Stimulated activated CD4-positive, alpha-beta T cell treated with anti-CD3 and anti-CD28 coated beads, Interleukin-1b, Interleukin-23, amount 100 ng/mL, for 48 hours (primary cell): ENCODE measurements around the gene PARD3.

ENCODE experiments used
- DNase-seq: peaks from one replicate; pipeline ENCODE4 v3.0.0-alpha.2; 2020

The PARD3 gene

DNA sequence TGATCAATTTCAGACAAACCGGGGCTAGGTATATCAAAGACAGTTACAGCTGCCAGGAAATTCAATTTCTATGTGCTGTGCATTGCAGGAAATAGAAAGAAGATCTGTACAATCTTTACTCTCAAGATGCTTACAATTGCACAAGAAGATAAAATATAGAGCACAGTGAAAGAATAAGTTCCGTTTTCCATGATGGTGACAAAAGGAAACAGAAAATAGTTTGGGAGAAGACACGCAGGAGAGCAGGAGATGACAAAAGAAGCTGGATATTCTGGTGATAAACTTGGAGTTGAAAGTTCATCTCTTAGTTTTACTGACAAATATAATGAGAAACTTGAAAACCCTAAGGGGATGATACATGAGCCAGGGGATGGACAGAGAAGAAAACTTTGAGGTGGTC lies 646.0 kb downstream of the PARD3 start:
- DNase-seq = no peak

DNA sequence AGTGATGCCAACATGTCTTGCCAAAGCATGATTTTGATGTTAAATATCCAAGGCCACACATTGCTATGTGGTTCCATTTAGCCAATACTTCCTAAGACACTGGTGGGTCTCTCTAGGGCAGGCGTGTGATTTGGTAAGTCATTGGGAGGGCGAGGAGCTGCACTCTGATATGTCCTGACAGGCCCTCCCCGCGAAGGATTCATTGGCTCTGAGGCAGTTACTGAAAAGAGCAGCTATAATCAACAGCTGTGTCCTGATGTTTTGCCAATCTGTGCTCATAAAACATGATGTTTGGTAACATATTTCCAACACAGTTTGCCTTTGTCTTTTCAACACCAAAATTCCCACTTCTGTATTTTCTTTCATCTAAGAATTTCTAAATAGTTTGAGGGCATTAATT lies 646.7 kb downstream of the PARD3 start:
- no peak for DNase-seq

DNA sequence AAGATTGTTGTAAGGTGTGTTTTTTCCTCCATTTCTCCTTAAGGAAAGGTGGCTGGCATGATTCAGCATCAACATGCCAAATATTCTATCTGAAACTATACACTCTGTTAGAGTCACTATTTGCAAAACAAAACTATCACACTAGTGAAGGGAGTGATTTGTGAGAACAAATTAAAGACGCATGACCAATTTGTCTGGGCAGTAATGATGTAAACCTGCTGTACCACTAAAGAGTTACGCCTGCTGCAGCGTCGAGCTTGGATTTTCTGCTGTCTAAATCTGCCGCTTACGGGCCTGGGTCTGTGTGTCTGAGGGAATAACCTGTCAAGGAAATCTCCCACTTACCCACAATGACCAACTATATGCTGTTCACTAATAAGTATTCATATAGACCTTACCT lies 648.3 kb downstream of the PARD3 start:
- no peak for DNase-seq

DNA sequence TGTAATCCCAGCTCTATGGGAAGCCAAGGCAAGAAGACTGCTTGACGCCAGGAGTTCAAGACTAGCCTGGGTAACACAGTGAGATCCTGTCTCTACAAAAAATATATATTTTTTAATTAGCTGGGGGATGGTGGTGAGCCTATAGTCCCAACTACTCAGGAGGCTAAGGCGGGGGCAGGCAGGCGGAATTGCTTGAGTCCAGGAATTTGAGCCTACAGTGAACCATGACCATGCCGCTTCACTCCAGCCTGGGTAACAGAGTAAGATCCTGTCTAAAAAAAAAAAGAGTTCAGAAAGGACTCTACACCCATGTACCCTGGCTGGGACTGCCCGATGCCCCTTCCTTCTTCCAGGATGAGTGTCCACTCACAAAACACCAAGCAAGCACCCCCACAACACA lies 648.7 kb downstream of the PARD3 start:
- no peak for DNase-seq

DNA sequence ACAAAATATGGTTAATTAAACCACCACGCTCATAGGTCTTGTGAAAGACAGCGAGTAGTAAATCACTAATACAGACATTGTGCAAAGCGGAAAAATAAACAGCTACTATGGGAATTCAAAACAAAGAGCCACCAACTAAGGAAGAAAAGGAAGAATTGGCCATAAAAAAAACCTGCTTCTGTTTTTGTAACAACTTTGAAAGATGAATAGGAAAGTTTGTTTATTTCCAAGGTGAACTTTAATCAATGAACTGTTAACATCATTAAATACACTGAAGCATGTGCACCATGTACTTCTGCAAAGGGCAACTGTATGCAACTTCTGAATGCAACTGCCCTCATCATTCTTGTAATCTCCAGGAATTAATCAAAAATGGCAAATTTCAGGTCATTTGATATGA lies 651.1 kb downstream of the PARD3 start:
- DNase-seq = no peak

DNA sequence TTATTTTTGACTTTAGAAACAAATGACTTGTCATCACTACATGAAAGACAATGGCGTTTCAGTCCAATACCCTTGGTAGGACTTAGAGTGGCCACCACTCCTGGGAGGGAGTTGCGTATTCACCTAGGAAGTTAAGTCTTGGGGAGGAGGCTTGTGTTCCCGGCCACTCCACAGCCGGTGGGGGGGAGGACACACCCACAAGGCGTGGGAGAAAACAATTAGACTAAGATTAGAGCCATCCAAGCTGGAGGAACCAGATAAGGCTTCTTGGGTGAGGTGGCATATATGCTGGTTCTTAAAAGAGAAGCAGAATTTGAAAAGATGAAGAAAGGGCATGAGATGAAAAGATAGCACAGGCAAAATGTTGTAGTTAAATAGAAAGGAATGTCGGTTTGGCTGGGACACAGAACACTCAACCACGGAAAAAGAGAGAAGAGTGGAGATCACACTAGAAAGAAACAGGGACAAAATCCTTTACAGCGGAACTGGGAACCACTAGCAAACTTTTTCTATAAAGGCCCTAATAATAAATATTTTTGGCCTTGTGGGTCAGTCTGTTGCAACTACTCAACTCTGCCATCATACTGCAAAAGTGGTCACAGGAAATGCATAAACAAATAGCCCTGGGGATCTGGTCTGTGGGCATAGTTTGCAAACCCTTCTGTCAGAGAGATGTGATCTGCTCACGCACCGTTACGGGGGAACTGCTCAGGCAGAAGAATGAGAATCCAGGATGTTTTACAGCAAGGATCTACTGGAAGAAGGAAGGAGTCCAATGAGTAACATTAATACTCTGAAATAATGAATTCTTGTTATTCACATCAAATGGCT lies 651.8 kb downstream of the PARD3 start:
- no peak for DNase-seq

DNA sequence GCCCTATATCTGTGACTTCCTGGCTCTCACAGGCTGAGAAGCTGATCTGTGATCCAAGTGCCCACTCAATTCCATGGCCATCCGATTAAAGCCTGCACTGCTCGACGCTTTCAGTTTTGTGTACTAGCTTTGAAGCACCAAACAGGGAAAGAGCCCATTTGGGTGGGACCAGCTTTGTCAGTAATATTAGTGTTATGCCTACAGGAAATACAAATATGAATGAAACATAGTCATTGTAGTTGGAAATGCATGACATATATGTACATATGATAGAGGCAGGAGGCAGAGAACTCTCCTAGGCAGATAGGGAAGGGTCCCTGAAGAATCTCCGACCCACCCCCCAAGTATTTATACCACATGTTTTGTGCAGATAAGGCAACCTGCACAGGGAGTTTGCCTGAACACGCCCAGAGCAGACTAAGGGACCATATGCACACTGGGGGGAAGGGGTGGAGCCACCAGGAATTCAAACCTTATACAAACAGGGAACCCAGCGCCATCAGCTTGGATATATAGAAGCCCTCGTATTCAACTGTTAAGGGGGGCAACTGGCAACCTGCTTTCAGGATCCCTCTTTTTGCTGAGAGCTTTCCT lies 653.2 kb downstream of the PARD3 start:
- DNase-seq = no peak

DNA sequence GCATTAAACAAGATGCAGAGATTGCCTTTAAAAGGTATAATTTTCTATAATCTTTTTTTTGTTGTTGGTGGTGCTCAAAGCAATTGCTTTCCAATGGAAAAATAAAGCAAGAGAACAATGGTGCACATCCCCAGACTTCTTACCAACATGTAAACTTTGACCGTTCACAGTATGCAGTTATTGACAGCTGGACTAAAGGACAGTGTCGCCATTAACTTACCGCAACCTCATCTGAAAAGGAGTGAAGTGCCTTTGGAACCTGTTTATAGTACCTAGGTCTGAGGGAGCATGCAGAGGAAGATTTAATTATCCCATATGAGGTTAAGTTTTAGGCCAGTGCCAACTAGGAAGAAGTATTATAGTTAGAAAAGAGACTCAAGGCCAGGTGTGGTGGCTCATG lies 654.5 kb downstream of the PARD3 start:
- DNase-seq = no peak

DNA sequence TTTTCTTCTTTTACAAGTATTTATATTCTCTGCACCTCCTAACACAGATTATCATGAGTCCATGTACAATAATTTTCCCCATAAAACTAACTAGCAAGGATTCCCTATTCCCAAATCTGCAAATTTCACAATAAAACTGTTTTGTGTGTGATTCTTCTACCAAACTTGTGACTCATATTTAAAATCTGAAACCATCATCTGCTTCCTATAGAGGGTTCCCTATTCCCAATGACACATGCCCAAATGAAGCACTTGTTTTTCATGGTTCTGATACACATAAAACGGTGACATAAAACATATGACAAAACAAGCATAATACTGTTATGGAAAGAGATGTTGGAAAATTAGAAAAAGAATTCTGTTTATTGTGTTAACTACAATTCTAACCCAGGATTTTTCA lies 657.6 kb downstream of the PARD3 start:
- no peak for DNase-seq

DNA sequence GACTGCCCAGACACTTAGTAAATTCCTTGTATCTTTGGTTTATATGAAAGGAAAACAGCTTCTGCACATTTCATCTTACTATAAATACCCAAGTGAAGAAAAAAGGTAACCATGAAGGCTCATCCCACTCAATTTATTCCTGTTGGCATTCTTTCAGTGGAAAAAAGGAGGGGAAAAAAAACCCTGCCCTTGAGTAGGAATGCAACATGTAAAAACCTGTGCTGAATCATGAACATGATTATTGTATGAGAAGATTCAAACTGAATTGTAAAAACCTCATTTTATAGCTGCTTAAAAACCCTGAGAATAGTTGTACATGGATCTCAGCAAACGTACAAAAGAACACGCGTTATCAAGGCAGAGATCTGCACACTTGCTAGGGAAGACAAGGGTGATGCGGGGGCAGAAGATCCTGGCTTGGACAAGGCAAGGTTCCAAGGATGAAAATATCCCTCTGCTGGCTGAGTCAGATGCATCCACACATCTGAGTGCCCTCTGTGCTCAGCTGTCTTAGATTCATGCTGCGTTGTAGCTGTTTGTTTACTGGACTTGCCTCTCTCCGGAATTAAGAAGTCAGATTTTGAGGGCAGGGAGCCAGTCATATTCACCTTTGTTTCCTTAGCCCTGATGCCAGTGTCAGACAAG lies 658.2 kb downstream of the PARD3 start:
- DNase-seq = no peak

DNA sequence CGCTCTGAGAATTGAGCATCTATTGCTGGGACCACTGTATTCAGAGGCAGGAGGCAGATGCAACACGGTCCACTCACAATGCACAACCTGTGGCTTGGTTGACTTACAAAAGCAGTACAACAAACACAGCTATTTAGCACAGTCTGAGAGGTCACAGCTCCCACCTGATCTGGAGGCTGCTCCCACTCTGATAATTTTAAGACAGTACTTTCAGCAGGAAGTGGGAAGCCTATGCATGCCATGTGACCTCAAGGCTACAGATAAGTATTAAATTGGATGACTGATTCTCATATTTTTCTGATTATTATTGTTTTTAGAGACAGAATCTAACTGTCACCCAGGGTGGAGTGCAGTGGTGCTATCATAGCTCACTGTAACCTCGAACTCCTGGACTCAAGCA lies 659.3 kb downstream of the PARD3 start:
- DNase-seq = no peak

DNA sequence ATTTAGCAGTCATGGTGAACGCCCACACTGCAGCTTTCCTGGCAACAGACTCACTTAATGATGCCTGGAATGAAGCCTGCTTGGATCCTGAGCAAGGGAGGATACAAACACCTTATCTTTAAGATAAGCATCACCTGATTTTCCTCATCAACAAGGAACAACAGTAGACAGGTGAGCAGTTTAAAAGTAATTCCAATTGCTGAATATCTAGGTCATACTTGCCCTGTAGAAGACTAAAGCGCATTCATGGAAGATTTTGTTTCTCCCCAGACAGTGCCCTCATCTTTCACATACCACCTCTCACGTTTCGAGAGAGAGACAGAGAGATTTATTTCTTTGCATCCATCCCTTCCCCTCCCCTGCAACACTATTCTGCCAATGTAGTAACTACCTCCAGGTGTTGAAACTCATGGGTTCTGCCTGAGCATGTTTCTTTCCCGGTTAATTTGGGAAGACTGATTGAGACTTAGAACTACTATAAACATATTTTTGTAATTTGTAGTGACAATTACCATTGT lies 660.7 kb downstream of the PARD3 start:
- DNase-seq = no peak

DNA sequence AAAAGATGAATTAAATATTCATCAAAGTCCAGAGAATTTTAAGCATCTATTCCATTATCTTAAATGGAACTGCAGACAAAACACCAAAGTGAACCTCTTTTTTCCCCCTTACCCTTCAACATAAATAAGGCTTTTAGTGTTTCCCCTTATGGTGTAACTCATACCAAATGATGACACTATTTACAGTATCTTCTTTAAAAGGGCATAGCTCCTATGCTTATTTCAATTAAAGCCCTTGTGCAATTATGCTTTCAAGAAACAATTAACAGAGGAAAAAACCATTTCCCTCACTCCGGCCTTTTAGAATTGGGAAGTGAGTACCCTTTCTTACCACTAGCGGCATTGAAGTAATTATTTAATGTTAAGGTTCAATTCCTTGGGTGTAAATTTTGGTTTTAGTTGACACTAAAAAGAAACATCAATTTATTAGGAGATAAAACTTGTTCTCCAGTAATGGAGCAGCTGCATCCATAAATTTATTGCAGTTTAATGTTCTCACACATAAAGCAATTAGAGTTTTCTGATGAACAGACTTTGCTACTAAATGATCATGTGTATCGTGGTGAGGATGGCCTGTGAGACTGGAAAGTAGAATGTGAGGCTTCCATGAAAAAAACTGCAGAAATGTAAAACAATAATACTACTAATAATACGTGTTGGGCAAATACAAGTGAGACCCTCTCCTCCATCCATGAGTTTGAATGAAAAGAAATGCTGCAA lies 661.3 kb downstream of the PARD3 start:
- no peak for DNase-seq

DNA sequence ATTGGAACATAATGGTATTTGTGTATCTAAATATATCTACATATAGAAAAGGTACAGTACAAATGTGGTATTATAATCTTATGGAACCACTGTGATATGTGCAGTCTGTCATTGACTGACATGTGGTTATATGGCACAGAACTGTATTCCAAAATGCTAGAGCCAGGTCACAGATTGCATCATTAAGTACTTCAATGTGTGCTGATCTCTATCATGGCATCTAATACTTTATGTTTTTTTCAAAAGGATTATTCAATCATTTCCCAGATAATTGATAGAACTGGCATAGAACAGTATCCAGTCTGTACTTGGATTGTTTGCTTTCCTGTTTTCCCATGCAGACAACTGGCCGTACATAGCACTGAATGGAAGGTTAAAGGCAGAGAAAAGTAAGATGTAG lies 662.7 kb downstream of the PARD3 start:
- DNase-seq = no peak

DNA sequence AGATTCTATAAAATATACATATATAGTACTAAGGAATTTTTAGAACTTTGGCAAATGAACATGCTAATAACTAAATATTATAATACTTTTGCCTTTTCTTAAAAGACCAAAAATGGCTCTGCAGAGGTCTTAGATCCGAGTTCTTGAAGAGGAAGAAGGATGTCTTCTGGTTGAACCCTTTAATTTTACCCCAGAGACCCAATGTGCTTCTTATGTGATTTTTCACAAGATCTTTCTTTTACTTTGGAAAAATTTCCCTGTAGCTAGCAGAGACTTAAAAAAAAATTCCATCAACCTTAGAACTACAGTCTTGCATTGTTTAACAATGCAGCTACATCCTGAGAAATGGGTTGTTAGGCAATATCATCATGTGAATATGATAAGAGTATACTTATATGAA lies 663.2 kb downstream of the PARD3 start:
- no peak for DNase-seq

DNA sequence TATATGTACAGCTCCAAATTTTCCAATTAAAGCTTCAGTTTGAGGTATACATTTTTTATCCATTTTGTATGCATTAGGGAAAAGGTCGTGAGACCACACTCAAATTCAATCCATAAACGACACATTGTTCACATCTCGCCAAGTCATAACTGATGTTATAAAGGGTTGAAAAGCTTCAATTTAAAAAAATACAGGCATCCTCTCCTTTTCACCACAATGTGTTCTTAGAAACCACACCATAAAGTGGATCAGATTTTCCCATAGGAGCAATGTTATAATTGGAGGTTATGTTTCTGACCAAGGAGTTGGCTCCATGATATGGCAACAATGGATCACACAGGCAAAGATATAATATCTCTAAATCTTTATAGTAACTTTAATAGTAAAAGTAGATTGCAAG lies 663.6 kb downstream of the PARD3 start:
- no peak for DNase-seq

DNA sequence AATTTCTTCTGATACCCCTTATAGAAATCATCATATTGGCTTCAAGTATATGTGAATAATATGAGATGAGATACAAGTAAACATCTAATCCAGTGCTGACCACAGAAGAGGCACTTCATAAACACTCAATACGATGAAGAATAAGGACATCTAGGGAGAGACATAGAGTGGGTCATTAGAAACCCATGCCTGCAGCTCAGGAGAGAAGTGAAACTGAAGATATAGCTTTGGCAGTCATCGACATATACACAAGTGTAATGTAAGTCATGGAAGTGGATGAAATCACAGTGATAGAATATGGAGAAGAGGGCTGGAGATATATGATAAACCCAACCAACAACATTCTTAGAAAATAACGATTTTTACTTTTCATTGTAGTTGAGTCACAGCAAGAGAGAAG lies 665.0 kb downstream of the PARD3 start:
- no peak for DNase-seq

DNA sequence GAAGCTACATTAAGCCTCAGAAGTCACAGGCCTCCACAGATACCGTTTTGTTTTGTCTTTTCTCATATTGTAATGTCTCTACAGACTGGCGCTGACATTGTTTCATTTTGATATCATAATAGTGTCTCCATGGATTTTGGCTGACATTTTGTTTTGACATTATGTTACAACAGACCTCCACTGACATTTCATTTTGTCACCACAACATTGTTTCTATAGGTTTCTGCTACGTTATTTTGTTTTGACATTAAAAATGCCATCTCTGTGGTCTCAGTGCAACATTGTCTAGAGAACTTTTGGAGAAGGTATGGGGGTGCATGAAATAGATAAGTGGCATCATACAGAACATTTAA lies 666.8 kb downstream of the PARD3 start:
- no peak for DNase-seq

DNA sequence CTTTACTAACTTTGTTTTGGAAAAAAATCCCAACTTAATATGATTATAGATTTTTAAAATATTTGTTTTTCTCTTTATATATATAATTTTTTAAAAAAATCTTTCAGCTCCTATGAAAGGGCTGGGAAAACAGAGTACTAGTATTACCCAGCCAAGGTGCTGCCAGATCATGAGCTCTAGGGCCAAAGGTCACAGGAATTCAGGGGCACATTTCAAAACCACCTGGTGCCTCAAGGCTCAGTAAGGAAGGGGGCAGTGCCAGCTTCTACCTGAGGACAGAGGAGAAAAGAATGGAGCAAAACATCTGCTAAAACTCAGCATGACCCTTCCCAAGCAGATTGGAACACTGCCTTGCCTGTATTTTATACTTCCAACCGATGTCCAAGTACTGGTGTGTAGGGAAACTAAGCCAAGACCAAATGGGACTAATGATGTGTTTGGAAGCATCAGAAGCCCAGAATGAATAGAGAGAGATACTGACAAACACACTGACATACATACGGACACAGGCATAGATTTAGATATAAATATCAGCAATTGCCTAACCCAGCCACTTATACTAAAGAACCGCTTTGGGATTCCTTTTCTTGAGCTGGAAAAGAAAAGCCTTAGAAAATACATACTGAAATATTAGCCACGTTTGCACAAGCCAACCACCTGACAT lies 667.3 kb downstream of the PARD3 start:
- DNase-seq = no peak

DNA sequence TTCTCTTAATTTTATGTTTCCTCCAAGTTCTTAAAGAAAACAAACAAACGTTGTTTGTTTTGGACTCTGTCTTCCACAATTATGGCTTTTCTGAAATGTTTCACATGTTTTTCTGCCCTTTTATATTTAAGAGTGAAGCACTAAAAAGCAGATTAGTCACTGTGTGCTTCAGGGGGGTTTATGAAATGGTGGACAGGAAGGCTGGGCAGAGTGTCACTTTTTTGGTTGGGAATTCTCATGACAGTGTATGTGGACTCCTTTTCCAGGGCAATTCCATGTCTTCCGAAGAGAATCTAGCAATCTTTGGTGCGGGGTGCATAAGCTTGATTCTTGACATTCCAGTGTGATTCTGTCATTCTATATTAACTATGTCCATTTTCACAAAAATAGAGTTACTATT lies 669.4 kb downstream of the PARD3 start:
- no peak for DNase-seq

DNA sequence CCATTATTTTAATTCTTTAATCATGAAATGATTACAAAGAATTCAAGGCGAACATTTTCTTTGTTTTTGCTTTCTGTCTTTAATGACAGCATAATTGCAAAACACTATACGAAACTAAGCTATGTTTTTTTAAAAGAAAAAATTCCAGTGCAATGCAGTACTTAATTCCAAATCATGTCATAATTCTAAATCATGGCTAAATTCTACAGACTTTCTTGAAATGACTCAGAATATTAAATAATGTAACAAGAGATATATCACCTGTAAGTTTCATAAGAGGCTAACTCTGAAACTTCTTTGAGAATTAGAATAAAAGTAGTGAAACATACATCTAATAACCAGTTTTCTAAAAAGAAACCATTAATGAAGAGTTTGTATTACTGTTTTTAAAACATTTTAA lies 671.6 kb downstream of the PARD3 start:
- no peak for DNase-seq

DNA sequence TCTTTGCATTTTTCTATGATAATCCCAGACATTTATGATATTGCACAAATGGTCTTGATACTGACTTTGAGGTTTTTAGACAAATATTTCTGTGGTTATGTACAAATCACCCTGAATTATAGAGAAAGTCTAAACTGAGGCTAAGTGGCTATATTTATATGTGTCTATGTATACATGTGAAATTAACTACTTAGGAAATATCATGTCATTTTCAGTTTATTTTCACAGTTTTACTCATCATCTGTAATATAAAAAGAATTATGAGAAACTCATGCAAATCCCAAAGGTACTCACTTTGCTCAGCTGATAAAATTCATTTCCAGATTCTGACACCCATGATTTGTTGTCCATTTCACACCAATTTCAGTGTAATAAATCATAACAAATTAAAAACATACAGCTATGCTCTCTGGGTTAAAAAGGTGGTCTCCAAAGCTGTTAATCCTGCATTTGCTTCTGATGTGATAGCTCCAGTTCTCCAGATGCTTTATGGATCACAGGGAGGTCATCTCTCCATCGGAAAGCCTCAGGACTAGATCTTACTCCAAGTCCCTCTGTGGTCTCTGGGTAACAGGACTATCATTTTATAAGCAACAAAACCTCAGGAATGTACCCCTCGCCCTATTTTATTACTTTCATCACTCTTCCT lies 673.9 kb downstream of the PARD3 start:
- no peak for DNase-seq

DNA sequence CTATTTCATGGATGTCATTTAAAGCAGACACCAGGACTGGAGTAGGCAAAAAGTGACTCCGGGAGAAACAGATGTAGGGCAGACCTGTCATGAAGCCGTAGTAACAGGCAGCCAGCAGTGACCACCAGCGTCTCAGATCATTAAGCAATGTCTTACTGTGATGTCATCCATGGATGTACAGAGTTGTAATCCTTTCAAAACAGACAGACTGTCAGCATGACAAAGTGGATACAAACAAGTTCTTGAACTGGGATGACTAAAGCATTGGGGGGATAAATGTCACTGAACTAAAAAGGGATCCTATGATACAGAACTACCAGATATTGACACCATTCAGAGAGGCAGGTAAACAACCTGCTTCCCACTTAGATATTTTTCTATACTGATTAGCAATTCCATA lies 675.5 kb downstream of the PARD3 start:
- no peak for DNase-seq
